ENCODE measurements around the gene MAG.

Gene MAG

DNA sequence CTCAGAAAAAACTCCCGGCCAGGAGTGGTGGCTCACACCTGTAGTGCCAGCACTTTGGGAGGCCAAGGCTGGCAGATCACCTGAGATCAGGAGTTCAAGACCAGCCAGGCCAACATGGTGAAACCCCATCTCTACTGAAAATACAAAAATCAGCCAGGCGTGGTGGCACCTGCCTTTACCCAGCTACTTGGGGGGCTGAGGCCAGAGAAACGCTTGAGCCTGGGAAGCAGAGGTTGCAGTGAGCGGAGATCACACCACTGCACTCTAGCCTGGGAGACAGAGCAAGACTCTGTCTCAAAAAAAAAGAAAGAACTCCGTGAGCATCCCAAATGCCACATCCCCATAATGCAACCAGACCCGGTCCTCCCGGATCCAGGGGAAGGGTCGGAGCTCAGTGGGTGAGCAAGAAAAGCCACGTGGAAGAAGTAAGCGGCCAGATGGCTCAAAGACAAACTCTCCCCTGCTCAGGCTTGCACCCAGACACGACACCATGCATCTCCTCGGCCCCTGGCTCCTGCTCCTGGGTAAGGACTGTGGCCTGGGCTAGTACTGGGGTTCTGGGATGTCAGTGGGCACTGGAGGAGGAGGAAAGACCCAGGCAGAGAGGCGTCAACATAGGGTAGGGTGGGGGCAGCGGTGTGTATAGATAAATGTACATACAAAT, 39.7 kb downstream of the MAG start:
- no peaks in the 10 kb centered on the region for H3K9me3 ChIP-seq (replicated peaks; ENCODE audit: low read length)
- peaks cover 63% of the 10 kb centered on the region for H3K27me3 ChIP-seq (ENCODE audit: control insufficient read depth, insufficient read depth, low read length)
- no peaks in the 10 kb centered on the region for H3K4me1 ChIP-seq (ENCODE audit: control insufficient read depth, insufficient read depth, low read length)

DNA sequence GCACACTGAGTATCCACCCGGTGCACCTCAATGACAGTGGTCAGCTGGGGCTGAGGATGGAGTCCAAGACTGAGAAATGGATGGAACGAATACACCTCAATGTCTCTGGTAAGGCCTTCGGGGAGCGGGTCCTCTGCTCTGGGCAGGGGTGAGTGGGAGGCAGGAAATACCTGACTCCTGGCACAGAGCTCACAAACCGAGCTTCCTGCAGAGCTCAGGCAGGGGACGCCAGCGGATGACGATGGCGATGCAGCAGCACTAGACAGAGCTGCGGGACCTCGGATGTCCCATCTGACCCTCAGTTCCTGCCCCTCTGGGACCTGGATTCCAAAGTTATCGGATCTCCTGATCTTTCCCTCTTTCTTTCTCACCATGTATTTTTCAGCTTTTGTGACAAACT, 40.9 kb downstream of the MAG start:
- Histone ChIP-seq H3K36me3 (ENCODE audit: insufficient read depth, low read length) (no peaks in the 10 kb centered on the region), H3K27me3 (ENCODE audit: control insufficient read depth, insufficient read depth, low read length) (peaks cover 53% of the 10 kb centered on the region), H3K9me3 (replicated peaks; ENCODE audit: low read length) (no peaks in the 10 kb centered on the region), H3K4me2 (ENCODE audit: low read length) (no peak overlapping the region), H3K9ac (ENCODE audit: low read depth, low read length) (no peak overlapping the region), H3K4me1 (ENCODE audit: control insufficient read depth, insufficient read depth, low read length) (no peaks in the 10 kb centered on the region), H3K4me3 (ENCODE audit: low read length) (no peak overlapping the region)

More for the DNA sequence above, 39.7 kb downstream of the MAG start:
- no peak overlapping the region for H3K4me2 ChIP-seq (ENCODE audit: low read length)
- H3K4me3 ChIP-seq (ENCODE audit: low read length) = no peak overlapping the region
- H3K36me3 ChIP-seq (ENCODE audit: insufficient read depth, low read length) = no peaks in the 10 kb centered on the region
- H3K9ac ChIP-seq (ENCODE audit: low read depth, low read length) = no peak overlapping the region

DNA sequence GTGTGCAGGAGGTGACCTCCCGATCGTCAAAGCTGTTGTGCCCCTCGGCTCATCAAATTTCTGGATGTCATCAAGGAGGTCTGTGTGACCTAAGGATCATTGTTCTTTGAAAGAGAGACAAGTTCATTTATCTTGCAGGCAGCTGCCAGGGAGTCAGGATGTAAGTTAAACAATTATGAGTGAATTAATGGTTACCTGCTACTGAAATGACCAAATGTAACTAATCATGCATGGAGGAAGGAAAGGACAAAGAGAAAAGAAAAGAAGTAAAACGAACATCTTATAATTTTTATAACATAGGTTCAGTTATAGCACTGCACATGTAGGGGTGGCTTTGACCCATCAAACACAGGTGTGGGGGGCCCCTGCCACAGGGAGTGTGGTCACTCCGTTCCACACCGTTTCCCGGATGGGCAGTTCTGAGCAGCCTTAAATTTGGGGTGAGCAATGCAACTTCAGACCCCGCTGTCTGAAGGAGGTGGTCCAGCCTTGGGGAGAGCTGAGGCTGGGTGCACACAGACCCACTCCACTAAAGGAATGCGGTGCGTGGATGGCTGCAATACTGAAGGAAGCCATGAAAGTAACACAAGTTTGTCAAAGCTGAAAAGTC, 42.3 kb downstream of the MAG start:
- no peak overlapping the region for H3K9ac ChIP-seq (ENCODE audit: low read depth, low read length)
- H3K4me2 ChIP-seq (ENCODE audit: low read length) = no peak overlapping the region
- H3K36me3 ChIP-seq (ENCODE audit: insufficient read depth, low read length) = no peaks in the 10 kb centered on the region
- H3K9me3 ChIP-seq (replicated peaks; ENCODE audit: low read length) = no peaks in the 10 kb centered on the region
- no peaks in the 10 kb centered on the region for H3K4me1 ChIP-seq (ENCODE audit: control insufficient read depth, insufficient read depth, low read length)
- peaks cover 52% of the 10 kb centered on the region for H3K27me3 ChIP-seq (ENCODE audit: control insufficient read depth, insufficient read depth, low read length)
- H3K4me3 ChIP-seq (ENCODE audit: low read length) = no peak overlapping the region

DNA sequence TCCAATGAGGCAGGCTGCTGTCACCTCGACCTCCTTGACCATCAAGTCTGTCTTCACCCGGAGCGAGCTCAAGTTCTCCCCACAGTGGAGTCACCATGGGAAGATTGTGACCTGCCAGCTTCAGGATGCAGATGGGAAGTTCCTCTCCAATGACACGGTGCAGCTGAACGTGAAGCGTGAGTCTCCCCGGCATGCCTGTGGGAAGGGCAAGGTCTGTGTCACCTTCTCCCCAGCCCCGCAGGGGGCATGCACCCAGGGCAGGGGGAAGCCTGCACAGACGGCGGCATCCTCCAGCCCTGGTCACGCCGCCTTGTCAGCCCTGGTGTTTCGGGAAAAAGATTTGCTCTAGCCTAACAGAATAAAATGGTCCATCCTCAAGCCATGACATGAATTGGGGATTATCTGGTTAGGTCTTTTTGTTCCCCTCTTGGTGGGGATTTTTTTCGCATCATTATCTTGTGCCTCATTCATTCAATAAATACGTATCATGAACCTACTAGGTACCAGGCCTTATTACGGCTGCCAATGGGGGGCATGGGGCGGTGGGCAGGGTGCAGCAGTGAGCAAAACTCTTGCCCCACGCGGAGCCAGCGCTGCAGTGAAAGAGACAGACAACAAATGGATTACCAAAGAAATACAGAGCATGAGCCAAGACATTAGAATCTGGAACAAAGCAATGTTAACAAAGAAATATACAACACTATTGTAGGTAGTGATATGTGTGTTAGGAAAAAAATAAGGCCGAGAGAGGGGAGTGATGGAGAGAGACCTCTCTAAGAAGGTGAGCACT, 44.4 kb downstream of the MAG start:
- no peak overlapping the region for H3K9ac ChIP-seq (ENCODE audit: low read depth, low read length)
- H3K4me2 ChIP-seq (ENCODE audit: low read length) = no peak overlapping the region
- no peaks in the 10 kb centered on the region for H3K36me3 ChIP-seq (ENCODE audit: insufficient read depth, low read length)
- no peaks in the 10 kb centered on the region for H3K4me1 ChIP-seq (ENCODE audit: control insufficient read depth, insufficient read depth, low read length)
- H3K9me3 ChIP-seq (replicated peaks; ENCODE audit: low read length) = no peaks in the 10 kb centered on the region
- H3K27me3 ChIP-seq (ENCODE audit: control insufficient read depth, insufficient read depth, low read length) = peaks cover 32% of the 10 kb centered on the region
- H3K4me3 ChIP-seq (ENCODE audit: low read length) = no peak overlapping the region

DNA sequence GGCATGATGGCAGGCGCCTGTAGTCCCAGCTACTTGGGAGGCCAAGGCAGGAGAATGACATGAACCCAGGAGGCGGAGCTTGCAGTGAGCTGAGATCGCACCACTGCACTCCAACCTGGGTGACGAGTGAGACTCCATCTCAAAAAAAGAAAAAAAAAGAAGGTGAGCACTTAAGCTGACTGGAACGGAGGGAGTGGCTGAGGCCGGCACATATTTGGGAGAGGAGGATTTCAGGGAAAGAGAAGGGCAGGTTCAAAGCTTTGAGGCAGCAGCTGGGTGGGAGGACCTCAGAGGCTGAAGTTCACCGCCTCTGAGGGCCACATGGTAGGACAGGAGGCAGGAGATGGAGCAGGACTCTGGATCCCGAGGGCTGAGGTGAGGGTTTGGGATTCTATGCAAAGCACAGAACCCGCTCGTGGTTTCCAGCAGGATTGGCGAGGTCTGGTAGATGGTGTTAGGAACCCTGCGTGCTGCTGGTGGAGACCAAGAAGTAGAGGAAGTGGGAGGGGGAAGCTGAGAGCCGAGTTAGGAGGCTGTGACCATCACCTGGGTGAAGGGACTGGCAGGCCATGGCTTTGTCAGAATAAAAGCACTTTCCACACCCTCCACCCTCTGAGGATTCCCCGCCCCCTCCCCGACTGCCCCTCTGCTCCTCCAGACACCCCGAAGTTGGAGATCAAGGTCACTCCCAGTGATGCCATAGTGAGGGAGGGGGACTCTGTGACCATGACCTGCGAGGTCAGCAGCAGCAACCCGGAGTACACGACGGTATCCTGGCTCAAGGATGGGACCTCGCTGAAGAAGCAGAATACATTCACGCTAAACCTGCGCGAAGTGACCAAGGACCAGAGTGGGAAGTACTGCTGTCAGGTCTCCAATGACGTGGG, 45.4 kb downstream of the MAG start:
- Histone ChIP-seq H3K27me3 (ENCODE audit: control insufficient read depth, insufficient read depth, low read length) (peaks cover 27% of the 10 kb centered on the region), H3K9ac (ENCODE audit: low read depth, low read length) (no peak overlapping the region), H3K9me3 (replicated peaks; ENCODE audit: low read length) (no peaks in the 10 kb centered on the region), H3K4me1 (ENCODE audit: control insufficient read depth, insufficient read depth, low read length) (no peaks in the 10 kb centered on the region), H3K4me3 (ENCODE audit: low read length) (no peak overlapping the region), H3K36me3 (ENCODE audit: insufficient read depth, low read length) (no peaks in the 10 kb centered on the region), H3K4me2 (ENCODE audit: low read length) (no peak overlapping the region)

DNA sequence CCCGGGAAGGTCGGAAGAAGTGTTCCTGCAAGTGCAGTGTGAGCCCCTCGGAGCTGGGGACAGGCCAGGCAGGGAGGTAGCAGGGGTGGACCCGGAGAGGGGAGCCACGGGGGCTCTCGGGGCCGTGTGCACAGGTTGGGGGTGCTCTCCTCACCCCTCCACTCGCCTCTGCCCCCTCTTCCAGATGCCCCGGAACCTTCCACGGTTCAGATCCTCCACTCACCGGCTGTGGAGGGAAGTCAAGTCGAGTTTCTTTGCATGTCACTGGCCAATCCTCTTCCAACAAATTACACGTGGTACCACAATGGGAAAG, 46.0 kb downstream of the MAG start:
- Histone ChIP-seq H3K4me1 (ENCODE audit: control insufficient read depth, insufficient read depth, low read length) (no peaks in the 10 kb centered on the region), H3K4me2 (ENCODE audit: low read length) (no peak overlapping the region), H3K9ac (ENCODE audit: low read depth, low read length) (no peak overlapping the region), H3K27me3 (ENCODE audit: control insufficient read depth, insufficient read depth, low read length) (peaks cover 22% of the 10 kb centered on the region), H3K9me3 (replicated peaks; ENCODE audit: low read length) (no peaks in the 10 kb centered on the region), H3K36me3 (ENCODE audit: insufficient read depth, low read length) (no peaks in the 10 kb centered on the region), H3K4me3 (ENCODE audit: low read length) (no peak overlapping the region)

DNA sequence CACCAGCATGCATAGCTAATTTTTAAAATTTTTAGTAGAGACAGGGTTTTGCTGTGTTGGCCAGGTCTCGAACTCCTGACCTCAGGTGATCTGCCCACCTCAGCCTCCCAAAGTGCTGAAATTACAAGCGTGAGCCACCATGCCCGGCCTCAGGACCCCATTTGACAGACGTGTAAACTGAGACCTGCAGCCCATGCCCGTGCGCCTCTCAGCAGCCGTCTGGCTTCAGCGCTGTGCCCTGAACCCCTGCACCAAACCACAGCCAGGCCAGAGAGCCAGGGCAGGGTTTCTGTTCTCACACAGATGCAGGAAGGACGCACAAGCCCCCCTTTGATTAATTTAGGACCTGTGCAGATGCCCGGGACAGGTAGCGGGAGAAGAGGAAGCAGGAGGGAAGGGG, 48.5 kb downstream of the MAG start:
- no peak overlapping the region for H3K9ac ChIP-seq (ENCODE audit: low read depth, low read length)
- H3K4me2 ChIP-seq (ENCODE audit: low read length) = no peak overlapping the region
- peaks cover 14% of the 10 kb centered on the region for H3K27me3 ChIP-seq (ENCODE audit: control insufficient read depth, insufficient read depth, low read length)
- H3K4me3 ChIP-seq (ENCODE audit: low read length) = no peak overlapping the region
- H3K9me3 ChIP-seq (replicated peaks; ENCODE audit: low read length) = no peaks in the 10 kb centered on the region
- no peaks in the 10 kb centered on the region for H3K4me1 ChIP-seq (ENCODE audit: control insufficient read depth, insufficient read depth, low read length)
- no peaks in the 10 kb centered on the region for H3K36me3 ChIP-seq (ENCODE audit: insufficient read depth, low read length)

DNA sequence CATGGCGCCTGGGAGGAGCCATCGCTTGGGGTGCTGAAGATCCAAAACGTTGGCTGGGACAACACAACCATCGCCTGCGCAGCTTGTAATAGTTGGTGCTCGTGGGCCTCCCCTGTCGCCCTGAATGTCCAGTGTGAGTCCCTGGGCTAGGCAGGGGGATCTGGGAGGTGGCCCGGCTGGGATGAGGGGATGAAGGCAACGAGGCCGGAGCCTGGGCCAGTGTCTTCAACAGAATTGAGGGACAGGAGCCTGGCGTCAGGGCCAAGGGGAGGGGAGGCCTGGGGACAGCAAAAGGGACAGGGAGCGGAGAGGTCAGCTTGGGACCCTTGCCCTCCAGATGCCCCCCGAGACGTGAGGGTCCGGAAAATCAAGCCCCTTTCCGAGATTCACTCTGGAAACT, 49.0 kb downstream of the MAG start:
- Histone ChIP-seq H3K9ac (ENCODE audit: low read depth, low read length) (no peak overlapping the region), H3K27me3 (ENCODE audit: control insufficient read depth, insufficient read depth, low read length) (peaks cover 17% of the 10 kb centered on the region), H3K4me3 (ENCODE audit: low read length) (no peak overlapping the region), H3K4me2 (ENCODE audit: low read length) (no peak overlapping the region), H3K36me3 (ENCODE audit: insufficient read depth, low read length) (no peaks in the 10 kb centered on the region), H3K9me3 (replicated peaks; ENCODE audit: low read length) (no peaks in the 10 kb centered on the region), H3K4me1 (ENCODE audit: control insufficient read depth, insufficient read depth, low read length) (no peaks in the 10 kb centered on the region)

DNA sequence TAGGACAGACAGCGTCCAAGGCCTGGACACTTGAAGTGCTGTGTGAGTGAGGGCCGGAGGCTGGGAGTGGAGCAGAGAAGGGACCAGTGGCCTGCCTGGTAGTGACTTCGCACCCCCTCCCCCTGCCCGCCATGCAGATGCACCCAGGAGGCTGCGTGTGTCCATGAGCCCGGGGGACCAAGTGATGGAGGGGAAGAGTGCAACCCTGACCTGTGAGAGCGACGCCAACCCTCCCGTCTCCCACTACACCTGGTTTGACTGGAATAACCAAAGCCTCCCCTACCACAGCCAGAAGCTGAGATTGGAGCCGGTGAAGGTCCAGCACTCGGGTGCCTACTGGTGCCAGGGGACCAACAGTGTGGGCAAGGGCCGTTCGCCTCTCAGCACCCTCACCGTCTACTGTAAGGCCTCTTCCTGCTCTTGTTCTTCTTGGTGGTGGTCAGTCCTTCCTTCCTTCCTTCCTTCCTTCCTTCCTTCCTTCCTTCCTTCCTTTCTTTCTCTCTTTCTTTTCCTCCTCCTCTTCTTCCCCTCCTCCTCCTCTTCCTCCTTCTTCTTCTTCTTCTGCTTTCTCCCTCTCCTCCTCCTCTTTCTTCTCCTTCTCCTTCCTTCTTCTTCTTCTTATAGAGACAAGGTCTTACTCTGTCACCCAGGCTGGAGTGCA, 49.7 kb downstream of the MAG start:
- no peaks in the 10 kb centered on the region for H3K9me3 ChIP-seq (replicated peaks; ENCODE audit: low read length)
- H3K36me3 ChIP-seq (ENCODE audit: insufficient read depth, low read length) = no peaks in the 10 kb centered on the region
- H3K9ac ChIP-seq (ENCODE audit: low read depth, low read length) = no peak overlapping the region
- H3K4me3 ChIP-seq (ENCODE audit: low read length) = no peak overlapping the region
- H3K4me2 ChIP-seq (ENCODE audit: low read length) = no peak overlapping the region
- H3K4me1 ChIP-seq (ENCODE audit: control insufficient read depth, insufficient read depth, low read length) = no peaks in the 10 kb centered on the region
- peaks cover 24% of the 10 kb centered on the region for H3K27me3 ChIP-seq (ENCODE audit: control insufficient read depth, insufficient read depth, low read length)

DNA sequence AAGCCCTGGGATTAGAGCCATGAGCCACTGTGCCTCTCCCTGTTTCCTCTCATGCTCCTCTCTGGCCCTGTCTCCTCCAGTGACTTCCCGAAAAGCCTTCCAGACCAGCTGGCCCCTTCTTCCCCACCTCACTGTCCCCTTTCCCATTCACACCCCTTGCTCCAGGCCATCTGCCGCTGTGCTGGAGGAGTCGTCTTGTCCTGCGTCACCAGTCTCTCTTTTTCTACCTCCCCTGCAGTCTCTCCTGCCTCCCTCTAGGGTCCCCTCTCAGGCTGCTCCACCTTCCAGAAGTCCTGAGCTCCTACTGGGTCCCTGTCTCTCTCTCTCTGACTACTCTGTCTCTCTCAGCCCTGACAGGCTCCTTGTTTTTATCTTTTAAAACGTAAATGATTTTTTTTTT, 50.5 kb downstream of the MAG start:
- Histone ChIP-seq H3K36me3 (ENCODE audit: insufficient read depth, low read length) (no peaks in the 10 kb centered on the region), H3K27me3 (ENCODE audit: control insufficient read depth, insufficient read depth, low read length) (peaks cover 27% of the 10 kb centered on the region), H3K4me2 (ENCODE audit: low read length) (no peak overlapping the region), H3K9ac (ENCODE audit: low read depth, low read length) (no peak overlapping the region), H3K4me3 (ENCODE audit: low read length) (no peak overlapping the region), H3K9me3 (replicated peaks; ENCODE audit: low read length) (no peaks in the 10 kb centered on the region), H3K4me1 (ENCODE audit: control insufficient read depth, insufficient read depth, low read length) (no peaks in the 10 kb centered on the region)

DNA sequence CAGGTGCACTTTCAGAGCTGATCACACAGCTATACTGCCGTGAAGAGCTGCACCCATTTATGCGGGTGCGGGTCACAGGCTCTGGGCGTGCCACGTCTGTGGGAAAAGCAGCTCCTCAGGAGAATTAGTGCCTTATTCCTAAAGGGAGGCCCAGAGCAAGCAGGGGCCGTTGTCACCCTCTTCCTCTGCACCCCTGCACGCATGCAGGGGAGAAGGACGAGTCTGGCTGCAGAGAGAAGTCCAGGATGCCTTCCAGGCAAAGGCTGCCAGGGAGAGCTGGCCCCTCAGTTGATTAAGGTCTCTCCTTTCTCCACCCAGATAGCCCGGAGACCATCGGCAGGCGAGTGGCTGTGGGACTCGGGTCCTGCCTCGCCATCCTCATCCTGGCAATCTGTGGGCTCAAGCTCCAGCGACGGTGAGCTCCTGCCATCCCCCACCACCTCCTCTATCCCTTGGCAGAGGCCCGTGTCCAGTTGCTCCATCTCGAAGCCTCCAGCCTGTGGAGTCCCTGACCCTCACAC, 52.6 kb downstream of the MAG start:
- no peaks in the 10 kb centered on the region for H3K4me1 ChIP-seq (ENCODE audit: control insufficient read depth, insufficient read depth, low read length)

More for the DNA sequence above, 52.6 kb downstream of the MAG start:
- no peak overlapping the region for H3K9ac ChIP-seq (ENCODE audit: low read depth, low read length)
- no peak overlapping the region for H3K4me2 ChIP-seq (ENCODE audit: low read length)
- H3K36me3 ChIP-seq (ENCODE audit: insufficient read depth, low read length) = no peaks in the 10 kb centered on the region
- H3K9me3 ChIP-seq (replicated peaks; ENCODE audit: low read length) = no peaks in the 10 kb centered on the region
- H3K27me3 ChIP-seq (ENCODE audit: control insufficient read depth, insufficient read depth, low read length) = peaks cover 39% of the 10 kb centered on the region
- no peak overlapping the region for H3K4me3 ChIP-seq (ENCODE audit: low read length)

Data from skeletal muscle satellite cell (primary cell).